Uterus (tissue), 4 donors: Measurements from ENCODE around the gene IGF1R. TPM values are rescaled to one million over a fixed set of nuclear protein-coding genes. Genes with fewer than 3 reads are reported as not detected.

Source experiments
- DNase-seq, 2 donors: peaks; one replicate each; pipeline ENCODE4 v3.0.0-alpha.2; 2019 to 2020
- H3K27ac ChIP-seq, 2 donors: fragments of 200-600 bp; sonication (generic); 1 replicate in 1 of 2; 2 replicates in 1 of 2; pipeline ENCODE4 v1.5.1; 2016 to 2018
- H3K27me3 ChIP-seq, 2 donors: fragments of 200-600 bp; sonication (generic); one replicate each; pipeline ENCODE4 v1.5.1; 2018 to 2019; ENCODE audit warnings: control low read depth in 1 of 2
- H3K36me3 ChIP-seq, 2 donors: fragments of 200-600 bp; sonication (generic); one replicate each; pipeline ENCODE4 v1.5.1; 2019; ENCODE audit warnings: control low read depth in 1 of 2
- H3K4me1 ChIP-seq, 2 donors: fragments of 200-600 bp; sonication (generic); one replicate each; pipeline ENCODE4 v1.5.1; 2018 to 2019; ENCODE audit warnings: control low read depth in 1 of 2
- H3K4me3 ChIP-seq, 2 donors: fragments of 200-600 bp; sonication (generic); 1 replicate in 1 of 2; 2 replicates in 1 of 2; pipeline ENCODE4 v1.5.1; 2018 to 2019; ENCODE audit warnings: mild to moderate bottlenecking in 1 of 2
- H3K9me3 ChIP-seq, 2 donors: fragments of 200-600 bp; sonication (generic); one replicate each; pipeline ENCODE4 v1.5.1; 2019; ENCODE audit warnings: control low read depth in 1 of 2
- POLR2A ChIP-seq, 2 donors: fragments of 450-650 bp; IDR thresholded peaks; one replicate each; pipeline ENCODE4 v1.6.1; 2016; ENCODE audit warnings: antibody characterized with exemption in 2 of 2, mild to moderate bottlenecking in 1 of 2, moderate library complexity in 1 of 2
- intact Hi-C: fragments of 100-400 bp; cut with DNase I; formaldehyde crosslinking; loops from one replicate; pipeline ENCODE4 v1.15.1; 2023; ENCODE audit warnings: low total_unique reads
- total RNA-seq, 4 donors: library from RNA; depleted of rRNA in 3 of 4; stranded (reverse); fragments of >200 nt in 3 of 4; gene quantifications; one replicate each; pipeline versions ENCODE4 v1.1.0 to v1.2.4, GENCODE V29; 2014 to 2023
- TF ChIP-seq, protein P1 (sequence below), 4 experiments: fragments of 200-600 bp in 2 of 4; fragments of 450-650 bp in 2 of 4; sonication (generic) in 2 of 4; IDR thresholded peaks; one replicate each; pipeline ENCODE4 v1.5.1; 2016 to 2019; ENCODE audit warnings: antibody characterized with exemption in 4 of 4, mild to moderate bottlenecking in 2 of 4, moderate library complexity in 1 of 4
- donor health status: DM: yes; HTN: yes; CAD: no.

Gene IGF1R
- total RNA-seq, 4 donors from 2014 or later: 30.0 to 95.2 (median 57.5) TPM

DNA sequence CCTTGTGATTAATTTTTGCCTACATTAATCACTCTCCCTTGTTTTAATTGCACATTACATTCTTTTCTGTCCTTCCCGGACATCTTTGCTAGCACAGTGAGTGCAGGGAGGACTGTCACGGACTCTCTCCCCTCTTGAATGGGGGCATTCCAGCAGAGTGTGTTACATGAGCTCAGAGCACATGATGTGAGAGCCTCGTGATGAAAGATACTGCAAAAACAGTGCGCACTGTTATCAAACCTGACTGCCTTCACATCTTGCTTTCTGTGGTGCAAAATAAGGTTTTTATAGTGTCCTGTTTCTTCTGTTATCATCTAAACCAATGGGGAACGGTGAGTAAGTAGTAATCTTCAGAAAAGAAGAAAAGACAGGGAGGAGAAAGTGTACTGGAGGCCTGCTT lies 191.7 kb downstream of the IGF1R start:
- intact Hi-C loops: no loop called here
- Histone ChIP-seq H3K4me1 (peaks cover 3 to 5% of the 10 kb centered on the region in 2 donors), H3K27ac (no peak overlapping the region), H3K9me3 (no peaks in the 10 kb centered on the region), H3K27me3 (no peaks in the 10 kb centered on the region), H3K4me3 (no peak overlapping the region), H3K36me3 (no peaks in the 10 kb centered on the region)
- no peak for DNase-seq
- TF ChIP-seq, protein P1, sequence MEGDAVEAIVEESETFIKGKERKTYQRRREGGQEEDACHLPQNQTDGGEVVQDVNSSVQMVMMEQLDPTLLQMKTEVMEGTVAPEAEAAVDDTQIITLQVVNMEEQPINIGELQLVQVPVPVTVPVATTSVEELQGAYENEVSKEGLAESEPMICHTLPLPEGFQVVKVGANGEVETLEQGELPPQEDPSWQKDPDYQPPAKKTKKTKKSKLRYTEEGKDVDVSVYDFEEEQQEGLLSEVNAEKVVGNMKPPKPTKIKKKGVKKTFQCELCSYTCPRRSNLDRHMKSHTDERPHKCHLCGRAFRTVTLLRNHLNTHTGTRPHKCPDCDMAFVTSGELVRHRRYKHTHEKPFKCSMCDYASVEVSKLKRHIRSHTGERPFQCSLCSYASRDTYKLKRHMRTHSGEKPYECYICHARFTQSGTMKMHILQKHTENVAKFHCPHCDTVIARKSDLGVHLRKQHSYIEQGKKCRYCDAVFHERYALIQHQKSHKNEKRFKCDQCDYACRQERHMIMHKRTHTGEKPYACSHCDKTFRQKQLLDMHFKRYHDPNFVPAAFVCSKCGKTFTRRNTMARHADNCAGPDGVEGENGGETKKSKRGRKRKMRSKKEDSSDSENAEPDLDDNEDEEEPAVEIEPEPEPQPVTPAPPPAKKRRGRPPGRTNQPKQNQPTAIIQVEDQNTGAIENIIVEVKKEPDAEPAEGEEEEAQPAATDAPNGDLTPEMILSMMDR (IDR thresholded peaks at IDR 0.05): no peak
- TF ChIP-seq POLR2A (IDR thresholded peaks at IDR 0.05): no peak

- H3K27ac ChIP-seq: no peak overlapping the region
- no peak for DNase-seq
- no peaks in the 10 kb centered on the region for H3K27me3 ChIP-seq
- intact Hi-C loops: no loop called here
- H3K9me3 ChIP-seq: no peaks in the 10 kb centered on the region
- no peak overlapping the region for H3K4me3 ChIP-seq
- no peak for TF ChIP-seq POLR2A (IDR thresholded peaks at IDR 0.05)
- TF ChIP-seq, protein P1 (IDR thresholded peaks at IDR 0.05): no peak
- peaks cover 3% of the 10 kb centered on the region in 2 donors for H3K4me1 ChIP-seq
- no peaks in the 10 kb centered on the region for H3K36me3 ChIP-seq
Observed at GRCh38 chr15:98841419-98841970, 193.2 kb downstream of the IGF1R start.

- no peaks in the 10 kb centered on the region for H3K27me3 ChIP-seq
- H3K36me3 ChIP-seq: no peaks in the 10 kb centered on the region
- DNase-seq: no peak
- peaks cover 3% of the 10 kb centered on the region in 2 donors for H3K4me1 ChIP-seq
- TF ChIP-seq POLR2A (IDR thresholded peaks at IDR 0.05): no peak
- TF ChIP-seq, protein P1 (IDR thresholded peaks at IDR 0.05): no peak
- H3K27ac ChIP-seq: no peak overlapping the region
- H3K4me3 ChIP-seq: no peak overlapping the region
- intact Hi-C loops: no loop called here
- no peaks in the 10 kb centered on the region for H3K9me3 ChIP-seq
Observed at GRCh38 chr15:98842192-98842972, 194.0 kb downstream of the IGF1R start.

GRCh38 chr15:98842973-98843285 lies 194.6 kb downstream of the IGF1R start:
- no peaks in the 10 kb centered on the region for H3K36me3 ChIP-seq
- H3K4me1 ChIP-seq: peaks cover 3% of the 10 kb centered on the region in 2 donors
- TF ChIP-seq POLR2A (IDR thresholded peaks at IDR 0.05): no peak
- TF ChIP-seq, protein P1 (IDR thresholded peaks at IDR 0.05): no peak
- intact Hi-C loops: no loop called here
- H3K27ac ChIP-seq: no peak overlapping the region
- H3K9me3 ChIP-seq: no peaks in the 10 kb centered on the region
- H3K4me3 ChIP-seq: no peak overlapping the region
- H3K27me3 ChIP-seq: no peaks in the 10 kb centered on the region
- DNase-seq: no peak

- TF ChIP-seq POLR2A (IDR thresholded peaks at IDR 0.05): no peak
- TF ChIP-seq, protein P1 (IDR thresholded peaks at IDR 0.05): no peak
- H3K4me1 ChIP-seq: peaks cover 3% of the 10 kb centered on the region in 2 donors
- no peaks in the 10 kb centered on the region for H3K9me3 ChIP-seq
- intact Hi-C loops: no loop called here
- no peaks in the 10 kb centered on the region for H3K36me3 ChIP-seq
- H3K4me3 ChIP-seq: no peak overlapping the region
- H3K27me3 ChIP-seq: no peaks in the 10 kb centered on the region
- H3K27ac ChIP-seq: no peak overlapping the region
- DNase-seq: no peak
Observed at GRCh38 chr15:98843844-98844243, 195.5 kb downstream of the IGF1R start.
